GM19043 (cell line): ENCODE data around the gene RGS3.

Experiments
- ATAC-seq: cut with Tn5 transposase; IDR thresholded peaks from one replicate; pipeline ENCODE4 v1.9.1; 2021; ENCODE audit warnings: low read depth; ENCODE audit not compliant: unreplicated experiment

Gene RGS3

DNA sequence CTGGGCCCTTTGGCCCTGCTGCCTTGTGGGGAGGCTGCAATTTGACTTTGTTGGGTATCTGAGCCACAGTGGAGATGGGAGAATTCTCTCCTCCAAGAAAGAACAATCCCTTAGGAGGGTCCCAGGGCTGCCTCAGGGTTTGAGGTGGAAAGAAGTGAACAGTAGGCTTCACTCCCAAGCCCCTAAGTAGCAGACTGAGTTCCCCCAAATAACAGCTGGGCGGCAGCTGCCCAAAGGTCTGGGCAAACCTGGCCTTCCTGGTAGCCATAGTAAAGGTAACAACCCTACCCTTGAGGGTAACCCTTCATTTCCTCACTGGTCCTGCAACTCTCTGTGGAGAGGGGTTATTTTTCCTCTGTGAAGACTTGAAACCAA is 746 bp downstream of the RGS3 start:
- ATAC-seq = no peak

DNA sequence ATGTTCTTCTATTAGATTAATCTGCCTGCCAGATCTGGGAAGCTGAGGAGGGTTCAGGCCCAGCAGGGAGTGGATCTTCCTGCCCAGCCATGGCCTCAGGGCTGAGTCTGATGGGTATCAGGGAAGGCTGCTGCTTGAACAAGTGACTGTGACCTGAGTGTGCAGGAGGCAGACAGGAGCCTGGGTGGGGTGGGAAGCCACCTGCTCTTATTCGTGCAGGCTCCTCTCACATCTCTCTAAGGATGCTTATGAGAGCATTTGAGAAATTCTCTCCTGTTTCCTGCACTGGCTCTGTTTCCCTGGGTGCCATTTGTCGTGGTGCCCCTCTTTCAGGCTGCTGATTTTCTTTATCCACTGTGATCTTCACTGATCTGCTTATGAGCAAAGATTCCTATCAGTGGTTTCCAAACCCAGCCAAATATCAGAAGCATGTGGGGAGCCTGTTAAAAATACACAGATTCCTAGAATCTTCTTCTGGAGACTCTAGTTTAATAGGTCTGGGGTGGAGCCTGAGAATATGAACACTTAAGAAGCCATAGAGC is 2.1 kb downstream of the RGS3 start:
- no peak for ATAC-seq

DNA sequence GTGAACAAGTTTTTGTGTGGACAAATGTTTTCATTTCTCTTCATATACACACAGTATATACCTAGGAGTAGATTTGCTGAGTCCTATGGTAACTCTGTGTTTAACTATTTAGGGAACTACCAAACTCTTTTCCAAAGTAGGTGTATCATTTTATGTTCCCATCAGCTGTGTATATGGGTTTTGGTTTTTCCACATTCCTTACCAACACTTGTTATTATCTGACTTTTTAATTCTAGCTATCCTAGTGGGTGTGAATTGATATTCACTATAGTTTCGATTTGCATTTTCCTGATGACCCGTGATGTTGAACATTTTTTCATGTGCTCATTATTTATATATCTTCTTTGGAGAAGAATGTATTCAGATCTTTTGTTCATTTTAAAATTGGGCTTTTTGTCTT is 3.7 kb downstream of the RGS3 start:
- ATAC-seq = no peak

DNA sequence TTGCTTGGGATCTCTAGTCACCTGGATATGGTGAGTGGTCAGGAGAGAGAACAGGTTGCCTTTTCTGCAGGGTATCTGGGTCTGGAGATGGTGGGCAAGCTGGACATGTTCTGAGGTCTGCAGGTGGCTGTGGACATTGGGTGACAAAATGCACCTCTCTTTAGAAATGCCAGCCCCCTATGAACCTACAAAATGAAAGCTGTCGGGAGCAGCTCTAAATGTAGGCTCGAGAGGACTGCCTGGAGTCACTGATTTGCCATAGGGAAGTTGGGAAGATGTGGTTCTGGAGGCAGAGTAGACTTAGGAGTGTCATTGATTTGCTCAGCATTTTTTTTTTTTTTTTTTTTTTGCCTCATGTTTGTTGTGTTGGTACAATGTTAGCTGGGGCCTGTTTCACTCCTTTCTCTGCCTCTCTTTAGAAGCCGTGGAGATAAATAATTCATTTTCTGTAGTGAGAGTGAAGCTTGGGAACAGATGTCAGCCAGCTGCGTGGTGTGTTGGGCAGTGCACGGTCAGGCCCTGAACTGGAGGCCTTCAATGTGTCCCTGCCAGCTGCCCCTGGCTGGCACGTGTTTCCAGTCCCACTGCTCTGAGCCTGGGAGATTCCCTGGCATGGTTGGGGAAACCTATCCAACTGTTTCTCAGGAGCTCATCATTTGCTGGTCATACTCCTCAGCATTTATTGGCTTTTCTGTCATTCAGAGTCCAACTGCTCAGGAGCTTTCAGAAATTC is 5.4 kb downstream of the RGS3 start:
- ATAC-seq = no peak

DNA sequence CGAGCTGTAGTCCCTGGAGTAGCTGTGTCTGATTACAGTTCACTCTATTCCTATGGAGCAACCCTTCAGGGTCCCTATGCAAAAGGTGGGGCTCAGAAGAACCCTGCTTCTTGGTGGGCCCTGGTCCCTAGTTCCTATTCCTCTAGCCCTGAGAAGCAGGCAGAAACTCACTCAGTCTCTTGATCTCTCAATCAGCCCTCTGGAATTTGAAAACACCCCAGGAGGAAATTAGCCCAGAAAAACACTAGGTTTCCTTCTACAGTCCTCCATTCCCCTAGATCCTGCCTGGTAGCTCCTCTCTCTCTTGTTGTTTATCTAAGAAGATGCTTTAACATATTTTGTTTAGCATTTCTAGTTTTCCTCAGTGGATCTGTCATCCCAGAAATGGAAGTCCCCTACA is 7.6 kb downstream of the RGS3 start:
- no peak for ATAC-seq

DNA sequence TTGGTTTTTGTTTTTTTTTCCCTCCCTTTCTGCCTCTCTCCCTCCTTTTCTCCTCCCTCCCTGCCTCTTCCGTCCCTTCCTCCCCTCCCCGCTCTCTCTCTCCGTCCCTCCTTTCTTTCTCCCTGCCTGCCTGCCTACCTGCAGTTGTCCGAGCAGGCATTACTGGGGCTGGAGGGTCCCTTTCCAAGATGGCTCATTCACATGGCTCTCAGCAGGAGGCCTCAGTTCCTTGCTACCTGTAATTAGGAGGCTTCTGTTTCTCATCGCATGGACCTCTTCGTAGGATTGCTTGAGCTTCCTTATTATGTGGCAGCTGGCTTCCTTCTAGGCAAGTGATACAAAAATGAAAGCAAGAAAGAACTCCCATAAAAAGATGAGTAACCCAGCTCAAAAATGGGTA is 8.0 kb downstream of the RGS3 start:
- no peak for ATAC-seq

DNA sequence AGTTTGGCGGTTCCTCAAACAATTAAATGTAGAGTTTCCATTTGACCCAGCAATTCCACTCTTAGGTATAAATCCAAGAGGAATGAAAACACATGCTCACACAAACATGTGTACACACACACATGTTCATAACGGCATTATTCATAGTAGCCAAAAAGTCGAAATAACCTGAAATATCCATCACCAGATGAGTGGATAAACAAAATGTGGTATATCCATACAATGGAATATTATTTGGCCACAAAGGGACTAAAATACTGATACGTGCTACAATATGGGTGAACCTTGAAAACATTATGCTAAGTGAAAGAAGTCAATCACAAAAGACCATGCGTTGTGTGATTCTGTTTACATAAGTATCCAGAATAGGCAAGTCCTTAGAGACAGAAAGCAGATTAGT is 8.7 kb downstream of the RGS3 start:
- ATAC-seq = no peak

DNA sequence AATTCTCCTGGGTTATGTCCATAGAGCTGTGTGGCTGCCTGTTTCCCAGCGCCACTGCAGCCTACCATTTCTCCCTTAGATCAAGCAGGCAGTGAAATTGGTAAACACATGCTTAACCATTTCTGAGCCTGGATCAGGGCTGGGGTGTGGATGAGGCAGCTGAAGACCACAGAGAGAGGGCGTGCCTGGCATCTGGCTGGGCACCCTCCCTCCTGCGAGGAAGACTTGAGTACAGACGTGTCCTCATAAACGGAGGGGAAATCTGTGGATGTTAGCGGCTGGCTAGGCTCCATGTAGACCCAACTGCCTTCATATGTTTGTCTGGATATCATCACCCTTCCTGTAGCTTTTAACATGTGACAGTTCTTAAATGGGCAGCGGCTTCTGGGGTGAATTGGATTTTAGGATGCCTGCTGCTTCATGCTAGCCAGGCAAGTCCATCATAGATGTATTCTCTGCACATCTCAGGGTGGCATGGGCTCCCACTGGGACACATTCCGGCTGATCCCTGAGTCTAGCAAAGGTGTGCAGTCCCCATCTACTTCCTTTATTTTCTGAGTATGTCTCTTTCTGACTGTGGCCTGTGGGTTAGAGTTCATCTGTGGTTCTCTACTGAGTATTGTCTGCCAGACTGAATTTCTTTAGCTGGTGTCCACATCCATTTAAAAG is 11.0 kb downstream of the RGS3 start:
- ATAC-seq = no peak

DNA sequence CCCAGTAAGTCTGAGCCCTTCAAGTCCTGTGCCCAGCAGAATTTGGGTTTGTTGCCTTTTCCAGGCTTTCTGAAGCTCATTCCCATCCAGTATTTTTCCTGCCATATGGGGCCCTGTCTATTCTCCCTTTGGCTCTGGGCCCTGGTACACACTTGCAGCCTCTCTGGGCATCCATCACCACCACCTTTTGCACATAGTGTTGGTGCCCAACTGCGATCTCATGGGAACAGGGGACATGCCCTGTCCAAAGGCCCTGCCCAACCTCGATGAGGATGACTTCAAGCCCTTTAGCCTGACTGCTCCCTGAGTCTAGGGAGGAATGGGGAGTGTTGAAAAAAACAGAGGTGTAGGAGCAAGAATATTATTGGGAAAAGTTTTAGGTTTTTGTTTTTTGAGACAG is 11.5 kb downstream of the RGS3 start:
- no peak for ATAC-seq

DNA sequence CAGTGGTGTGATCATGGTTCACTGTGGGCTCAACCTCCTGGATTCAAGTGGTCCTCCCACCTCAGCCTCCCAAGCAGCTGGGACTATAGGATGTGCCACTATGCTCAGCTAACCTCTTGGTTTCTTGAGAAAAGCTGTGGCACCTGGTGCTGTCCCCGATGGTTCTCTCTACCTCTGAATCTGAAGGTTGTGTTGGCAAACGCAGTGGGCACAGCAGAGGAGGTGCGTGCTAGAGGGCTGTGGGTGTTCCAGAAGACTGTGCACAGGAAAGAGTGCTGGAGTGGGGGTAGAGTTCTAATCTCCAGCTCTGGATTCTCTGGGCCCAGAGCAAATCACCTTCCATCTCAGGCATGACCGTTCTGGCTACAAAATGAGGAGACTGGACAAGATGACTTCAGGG is 12.5 kb downstream of the RGS3 start:
- ATAC-seq = no peak

DNA sequence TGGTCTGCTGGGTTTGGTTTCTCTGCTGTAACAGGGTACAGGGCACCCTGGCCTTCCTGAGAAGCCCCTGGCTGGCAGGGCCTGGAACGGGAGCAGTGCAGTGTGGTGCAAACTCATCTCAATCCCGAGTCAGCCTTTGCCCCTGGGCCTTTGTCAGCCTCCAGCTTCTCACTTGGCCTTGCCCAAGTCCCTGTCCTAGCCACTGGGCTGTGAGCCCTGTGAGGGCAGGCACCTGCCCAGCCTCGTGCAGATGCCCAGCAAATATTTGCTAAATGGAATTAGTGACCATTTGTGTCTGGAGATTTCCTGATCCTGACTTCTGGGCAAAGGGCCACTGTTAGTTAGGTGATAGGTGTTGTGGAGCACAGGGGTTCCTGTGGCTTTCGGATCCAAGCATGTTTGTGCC is 13.0 kb downstream of the RGS3 start:
- ATAC-seq = no peak

DNA sequence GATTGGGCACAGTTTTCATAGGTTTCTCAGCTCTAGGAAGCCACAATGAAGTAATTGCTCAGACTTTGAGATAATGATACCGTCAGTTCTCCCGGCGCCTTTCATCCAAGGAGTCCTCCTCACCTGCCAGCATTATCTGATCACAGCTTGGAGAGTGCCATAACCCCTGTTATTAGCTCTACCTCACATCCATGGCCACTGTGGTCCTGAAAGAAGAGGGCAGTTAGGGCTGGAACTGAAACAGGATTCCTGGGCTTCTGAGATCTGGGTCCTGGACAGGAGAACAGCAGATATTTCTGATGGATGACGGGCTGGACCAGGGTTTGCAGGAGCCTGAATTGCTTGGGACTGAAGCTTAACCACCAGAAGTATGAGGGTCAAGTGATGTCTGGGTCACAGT is 13.5 kb downstream of the RGS3 start:
- ATAC-seq = no peak

DNA sequence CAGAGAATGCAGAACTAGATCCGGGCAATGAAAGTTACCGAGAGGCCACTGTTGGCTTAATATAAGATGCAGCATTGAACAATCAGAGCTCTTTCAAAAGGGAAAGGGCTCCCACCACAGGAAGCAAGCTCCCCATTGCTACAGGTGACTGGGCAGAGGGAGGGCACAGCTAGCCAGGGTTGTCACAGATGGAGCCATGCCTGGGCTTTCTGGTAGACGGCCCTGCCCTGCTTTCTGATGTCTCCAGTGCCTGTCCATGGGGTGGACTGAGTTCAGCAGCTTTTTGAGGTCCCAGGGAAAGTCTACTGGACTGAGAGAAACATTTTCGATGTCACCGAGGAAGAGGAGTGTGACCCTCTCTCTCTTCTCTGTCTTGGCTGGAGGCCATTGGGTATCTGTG is 14.1 kb downstream of the RGS3 start:
- ATAC-seq = no peak

DNA sequence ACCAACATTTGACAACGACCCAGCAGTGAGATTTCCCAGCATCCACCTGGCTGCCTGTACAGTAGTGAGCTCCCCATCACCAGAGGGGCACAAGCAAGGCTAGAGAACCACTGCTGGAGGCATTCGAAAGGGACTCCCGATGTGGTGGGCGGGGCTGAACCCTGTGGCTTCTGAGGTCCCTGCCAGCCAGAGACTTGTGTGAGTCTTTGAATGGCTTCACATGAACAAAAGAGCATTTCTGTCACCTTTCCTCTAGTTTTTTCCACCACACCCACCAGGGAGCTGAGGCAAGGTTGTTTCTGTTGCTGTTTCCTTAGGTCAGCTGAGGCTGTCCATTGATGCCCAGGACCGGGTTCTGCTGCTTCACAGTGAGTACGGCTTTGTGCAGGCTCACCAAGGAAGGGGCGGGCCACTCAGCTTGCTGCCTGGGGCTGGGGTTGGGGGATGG is 15.7 kb downstream of the RGS3 start:
- no peak for ATAC-seq

DNA sequence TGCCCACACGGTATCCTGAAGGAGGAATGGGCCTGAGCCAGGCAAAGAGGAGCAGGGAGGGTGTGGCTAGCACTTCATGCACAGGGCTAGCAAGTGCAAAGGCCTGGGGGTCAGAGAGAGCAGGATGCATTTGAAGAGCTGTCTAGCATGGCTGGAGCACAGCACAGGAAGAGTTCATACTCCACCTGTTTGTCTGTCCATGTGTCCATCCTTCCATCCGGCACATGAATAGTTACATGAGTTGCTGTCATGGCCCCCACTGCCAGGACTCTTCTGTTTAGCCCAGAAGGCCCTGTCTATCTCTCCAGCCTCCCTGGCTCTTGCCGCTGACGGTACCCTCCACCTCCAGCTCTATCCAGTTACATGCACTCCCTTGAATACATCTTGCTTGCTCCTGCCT is 17.1 kb downstream of the RGS3 start:
- no peak for ATAC-seq

DNA sequence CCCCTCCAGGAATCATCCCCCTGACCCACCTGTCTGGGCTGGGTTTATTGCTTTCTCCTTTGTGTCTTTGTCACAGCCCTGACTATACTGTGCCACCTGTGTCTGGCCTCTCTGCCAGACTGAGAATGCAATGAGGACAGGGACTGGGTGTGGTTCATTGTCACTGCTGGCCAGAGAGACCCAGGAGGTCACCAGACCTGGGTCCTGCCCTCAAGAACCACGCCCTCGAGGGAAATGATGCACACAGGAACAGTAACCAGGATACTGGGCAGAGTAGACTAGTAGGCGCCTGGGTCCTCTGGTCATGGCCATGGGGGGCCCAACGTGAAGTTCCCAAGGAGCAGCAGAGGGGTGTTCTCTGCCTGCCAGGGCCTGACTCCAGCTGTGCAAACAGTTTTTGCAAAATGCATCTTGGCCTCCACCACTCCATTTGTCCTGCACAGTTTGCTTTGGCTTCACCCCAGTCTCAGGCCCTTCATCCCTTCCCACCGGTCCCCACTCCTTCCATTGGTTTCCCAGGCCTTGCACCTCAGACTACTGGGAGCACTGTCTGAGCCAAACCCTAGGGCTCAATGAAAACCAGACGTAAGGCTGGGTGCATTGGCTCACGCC is 17.8 kb downstream of the RGS3 start:
- ATAC-seq = no peak

DNA sequence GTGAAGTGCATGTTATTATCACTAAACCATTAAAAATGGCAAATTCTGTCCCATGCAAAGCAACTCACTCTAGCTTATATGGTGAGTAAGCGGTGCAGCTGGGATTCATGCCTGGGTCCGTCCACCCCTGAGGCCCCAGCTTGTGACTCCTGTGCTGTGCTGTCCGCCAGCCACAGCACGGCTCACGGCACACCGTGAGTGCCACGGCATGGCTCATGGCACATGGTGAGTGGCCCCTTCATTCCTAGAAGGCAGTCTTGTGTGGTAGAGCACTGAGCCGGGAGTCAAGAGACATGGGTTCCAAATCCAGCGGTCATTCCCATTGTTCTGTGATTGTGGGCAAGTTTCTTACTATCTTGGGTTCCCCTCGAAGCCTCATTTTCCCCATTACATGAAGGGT is 18.8 kb downstream of the RGS3 start:
- no peak for ATAC-seq

DNA sequence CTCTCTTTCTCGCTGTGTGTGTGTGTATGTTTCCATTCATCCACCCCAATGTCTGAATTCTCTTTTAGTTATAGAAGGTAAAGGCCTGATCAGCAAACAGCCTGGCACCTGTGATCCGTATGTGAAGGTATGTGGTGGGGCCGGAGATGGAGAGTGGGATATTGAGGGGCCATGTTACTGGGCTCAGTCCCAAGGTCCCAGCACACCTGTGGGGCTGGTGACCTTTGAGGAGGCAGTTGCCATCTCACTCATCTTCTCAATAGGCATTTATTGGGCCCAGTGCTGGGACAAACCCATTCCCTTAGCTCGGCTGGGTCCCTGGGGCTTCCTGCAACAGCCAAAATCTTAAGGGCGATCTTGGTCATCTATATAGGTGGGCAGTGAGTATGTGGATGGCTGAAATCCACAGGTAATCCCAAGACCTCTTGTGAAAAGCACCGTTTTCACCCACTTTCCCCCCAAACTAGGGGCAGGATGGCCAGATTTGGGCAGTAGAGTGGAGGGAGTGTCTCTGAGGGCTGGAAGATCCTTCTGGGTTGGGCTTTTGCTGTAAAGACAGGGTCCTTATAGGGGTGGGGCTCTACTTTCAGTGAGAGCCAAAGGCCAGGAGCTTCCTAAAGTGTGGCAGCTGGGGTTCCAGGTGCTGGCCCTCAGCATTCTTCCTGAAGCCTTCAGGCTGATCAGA is 19.6 kb downstream of the RGS3 start:
- ATAC-seq = no peak

DNA sequence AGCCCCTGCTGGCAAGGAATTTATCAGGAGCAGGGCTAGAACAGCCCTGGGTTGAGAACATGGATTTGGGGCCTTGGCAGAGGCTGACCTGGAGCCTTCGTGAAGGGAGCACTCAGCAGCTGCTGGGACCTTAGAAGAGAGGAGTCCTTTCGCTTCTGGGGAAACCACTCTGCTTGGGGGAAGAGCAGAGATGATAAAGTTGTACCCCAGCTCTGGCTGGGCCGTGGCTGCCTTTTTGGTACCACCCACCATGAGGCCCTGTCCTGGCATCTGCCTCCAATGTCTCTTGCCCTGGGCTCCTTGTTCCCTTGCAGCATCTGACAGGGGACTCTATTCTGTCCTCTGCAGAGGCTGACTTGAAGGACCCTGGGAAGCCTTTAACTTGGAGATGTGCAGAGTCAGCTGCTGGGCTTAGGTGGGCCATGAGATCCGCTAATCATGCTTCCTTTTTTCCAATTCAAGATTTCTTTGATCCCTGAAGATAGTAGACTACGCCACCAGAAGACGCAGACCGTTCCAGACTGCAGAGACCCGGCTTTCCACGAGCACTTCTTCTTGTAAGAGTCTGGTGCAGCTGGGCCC is 20.2 kb downstream of the RGS3 start:
- no peak for ATAC-seq

DNA sequence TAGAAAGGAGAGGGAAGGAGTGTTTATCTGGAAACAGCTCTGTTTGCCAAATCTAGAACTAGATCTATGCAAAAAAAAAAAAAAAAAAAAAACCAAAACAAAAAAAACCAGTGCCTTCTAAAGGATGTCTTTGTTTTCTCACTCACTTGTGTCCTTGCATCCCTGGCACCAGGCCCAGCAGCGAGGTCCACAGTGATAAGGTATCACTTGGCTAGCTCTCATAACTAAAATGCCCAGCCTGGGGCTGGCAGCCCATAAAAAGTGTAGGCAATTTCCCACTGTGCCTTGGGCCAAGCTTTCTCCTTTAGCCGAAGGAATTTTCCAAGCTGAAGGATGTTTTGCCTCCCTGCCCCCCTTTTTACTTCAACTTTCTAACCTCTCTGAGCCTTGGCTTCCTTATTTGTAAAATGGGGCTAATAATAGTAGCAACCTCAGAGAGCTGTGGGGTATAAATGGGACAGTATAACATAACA is 20.8 kb downstream of the RGS3 start:
- ATAC-seq = no peak

DNA sequence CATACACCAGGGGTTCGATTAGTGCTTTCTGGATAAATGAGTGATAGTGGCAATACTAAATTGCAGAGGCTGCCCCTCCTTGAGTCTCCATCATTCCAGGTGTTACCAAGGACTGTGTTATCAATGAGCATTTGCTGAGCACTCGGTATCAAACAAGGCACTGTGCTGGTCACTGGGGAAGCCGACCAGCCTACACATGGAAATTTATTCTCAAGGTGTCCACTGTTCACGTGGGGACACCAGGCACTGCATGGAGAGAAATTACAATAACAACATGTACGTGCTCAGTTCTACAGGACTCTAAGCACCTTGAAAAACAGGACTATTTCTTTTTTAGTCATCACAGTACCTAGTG is 22.2 kb downstream of the RGS3 start:
- ATAC-seq = no peak
